Peyer's patch (tissue), 4 donors: ENCODE measurements around the gene FAIM.

ENCODE experiments used
- POLR2A ChIP-seq, 2 donors: fragments of 450-650 bp; IDR thresholded peaks; one replicate each; pipeline ENCODE4 v1.5.1; 2017; ENCODE audit warnings: antibody characterized with exemption in 2 of 2, mild to moderate bottlenecking in 2 of 2, moderate library complexity in 2 of 2
- TF ChIP-seq, protein P1 (sequence below), 6 experiments: fragments of 450-650 bp in 4 of 6; fragments of 200-600 bp in 2 of 6; sonication (generic) in 1 of 6; IDR thresholded peaks; one replicate each; pipeline ENCODE4 v1.5.1; 2017 to 2019; ENCODE audit warnings: antibody characterized with exemption in 6 of 6, mild to moderate bottlenecking in 3 of 6, moderate library complexity in 1 of 6

DNA sequence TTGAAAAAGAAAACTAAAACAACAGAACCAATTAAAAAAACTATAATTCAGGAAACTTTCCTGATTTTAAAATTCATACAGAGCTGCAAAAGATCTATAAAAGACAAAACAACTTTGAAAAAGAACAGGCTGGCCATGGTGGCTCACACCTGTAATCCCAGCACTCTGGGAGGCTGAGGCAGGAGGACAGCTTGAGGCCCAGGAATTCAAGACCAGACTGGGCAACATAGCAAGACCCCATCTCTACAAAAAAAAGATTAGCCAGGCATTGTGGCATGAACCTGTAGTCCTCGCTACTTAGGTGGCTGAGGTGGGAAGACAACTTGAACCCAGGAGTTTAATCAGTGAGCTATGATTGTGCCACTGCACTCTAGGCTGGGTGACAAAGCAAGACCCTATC lies 21.2 kb upstream of the FAIM start:
- no peak for TF ChIP-seq POLR2A (IDR thresholded peaks at IDR 0.05)
- TF ChIP-seq, protein P1, sequence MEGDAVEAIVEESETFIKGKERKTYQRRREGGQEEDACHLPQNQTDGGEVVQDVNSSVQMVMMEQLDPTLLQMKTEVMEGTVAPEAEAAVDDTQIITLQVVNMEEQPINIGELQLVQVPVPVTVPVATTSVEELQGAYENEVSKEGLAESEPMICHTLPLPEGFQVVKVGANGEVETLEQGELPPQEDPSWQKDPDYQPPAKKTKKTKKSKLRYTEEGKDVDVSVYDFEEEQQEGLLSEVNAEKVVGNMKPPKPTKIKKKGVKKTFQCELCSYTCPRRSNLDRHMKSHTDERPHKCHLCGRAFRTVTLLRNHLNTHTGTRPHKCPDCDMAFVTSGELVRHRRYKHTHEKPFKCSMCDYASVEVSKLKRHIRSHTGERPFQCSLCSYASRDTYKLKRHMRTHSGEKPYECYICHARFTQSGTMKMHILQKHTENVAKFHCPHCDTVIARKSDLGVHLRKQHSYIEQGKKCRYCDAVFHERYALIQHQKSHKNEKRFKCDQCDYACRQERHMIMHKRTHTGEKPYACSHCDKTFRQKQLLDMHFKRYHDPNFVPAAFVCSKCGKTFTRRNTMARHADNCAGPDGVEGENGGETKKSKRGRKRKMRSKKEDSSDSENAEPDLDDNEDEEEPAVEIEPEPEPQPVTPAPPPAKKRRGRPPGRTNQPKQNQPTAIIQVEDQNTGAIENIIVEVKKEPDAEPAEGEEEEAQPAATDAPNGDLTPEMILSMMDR (IDR thresholded peaks at IDR 0.05), result no peak
